Transverse colon (tissue), 4 donors: ENCODE data around the gene SOX2. TPM values are rescaled to one million over a fixed set of nuclear protein-coding genes. Genes with fewer than 3 reads are reported as not detected.
A peak's percentile ranks its signal among the peaks of the same experiment; 100 is the strongest.

Experiments used
- DNase-seq: peaks from one replicate; pipeline ENCODE4 v3.0.0-alpha.2; 2019
- H3K27ac ChIP-seq, 4 donors: fragments of 200-600 bp; sonication (generic); 2 replicates each; pipeline ENCODE4 v1.5.1; 2016 to 2018; ENCODE audit warnings: inconsistent platforms in 4 of 4
- H3K27me3 ChIP-seq: fragments of 200-600 bp; sonication (generic); 2 replicates; pipeline ENCODE4 v1.5.1; 2017; ENCODE audit warnings: inconsistent platforms
- H3K36me3 ChIP-seq, 4 donors: fragments of 200-600 bp; sonication (generic); 2 replicates each; pipeline ENCODE4 v1.5.1; 2017 to 2019; ENCODE audit warnings: inconsistent platforms in 4 of 4
- H3K4me1 ChIP-seq, 4 donors: fragments of 200-600 bp; sonication (generic); 2 replicates each; pipeline ENCODE4 v1.5.1; 2017 to 2020; ENCODE audit warnings: inconsistent platforms in 4 of 4
- H3K4me3 ChIP-seq, 4 donors: fragments of 200-600 bp; sonication (generic); 1 replicate in 1 of 4; 2 replicates in 3 of 4; pipeline versions ENCODE4 v1.5.1 to v1.6.1; 2017 to 2019; ENCODE audit warnings: inconsistent platforms in 4 of 4
- H3K9me3 ChIP-seq, 2 donors: fragments of 200-600 bp; sonication (generic); 2 replicates each; pipeline ENCODE4 v1.5.1; 2017 to 2019; ENCODE audit warnings: inconsistent platforms in 2 of 2
- CTCF ChIP-seq, 5 experiments: fragments of 200-600 bp in 3 of 5; fragments of 450-650 bp in 2 of 5; sonication (generic) in 3 of 5; IDR thresholded peaks; 1 replicate in 2 of 5; 2 replicates in 3 of 5; pipeline ENCODE4 v1.5.1; 2016 to 2017; ENCODE audit warnings: antibody characterized with exemption in 5 of 5, inconsistent platforms in 3 of 5, mild to moderate bottlenecking in 2 of 5, moderate library complexity in 1 of 5
- EP300 ChIP-seq: sonication (generic); formaldehyde crosslinking; IDR thresholded peaks from one replicate; pipeline ENCODE4 v1.6.1; 2017; ENCODE audit warnings: antibody characterized with exemption, low read depth
- POLR2A ChIP-seq: fragments of 450-650 bp; IDR thresholded peaks from one replicate; pipeline ENCODE4 v1.6.1; 2016; ENCODE audit warnings: antibody characterized with exemption, mild to moderate bottlenecking, moderate library complexity
- POLR2AphosphoS5 ChIP-seq, 3 donors: sonication (generic); formaldehyde crosslinking; IDR thresholded peaks; one replicate each; pipeline ENCODE4 v1.6.1; 2016; ENCODE audit warnings: antibody characterized with exemption in 3 of 3
- WGBS, 2 donors: methylation state at CpG; one replicate each; pipeline ENCODE4 v1.1.5; 2018; ENCODE audit warnings: low coverage in 1 of 2; 5-methylcytosine and 5-hydroxymethylcytosine counted together
- in situ Hi-C, 4 donors: fragments of 200-750 bp; cut with MboI; loops; one replicate each; pipeline versions ENCODE4 v1.15.0 to v1.15.1; 2017; ENCODE audit warnings: low sequenced_read_pairs in 3 of 4, low pct_ligation_motif_present in 1 of 4, low pct_unique_long_range_greater_than_20kb in 1 of 4
- intact Hi-C: fragments of 100-400 bp; cut with DNase I; formaldehyde crosslinking; loops from one replicate; pipeline ENCODE4 v1.15.1; 2023; ENCODE audit warnings: low total_unique reads
- total RNA-seq, 4 donors: library from RNA; depleted of rRNA; stranded (reverse); fragments of >200 nt; gene quantifications; one replicate each; pipeline ENCODE4 v1.1.0, GENCODE V29; 2016

The SOX2 gene
- total RNA-seq, 4 donors from 2014 or later, result 0.60 to 3.2 (median 0.82) TPM; not detected in 1

GRCh38 chr3:181718369-181718768 is 6.6 kb downstream of the SOX2 start:
- intact Hi-C loops (loop anchor here (10.0 kb wide), 1 partner anchor 966 kb away; no protein-coding TSS in a partner anchor), in situ Hi-C loops (loop anchor here in 3 of 4 donors (25.0 kb wide), 2 partner anchors 544 to 969 kb away; no protein-coding TSS in a partner anchor)
- WGBS, 2 donors, result 17 to 18% methylated on average over 3 of the region's 3 CpGs
- no peak overlapping the region for H3K4me3 ChIP-seq
- TF ChIP-seq CTCF (IDR thresholded peaks at IDR 0.05), result no peak
- no peak for TF ChIP-seq POLR2AphosphoS5 (IDR thresholded peaks at IDR 0.05)
- TF ChIP-seq EP300, result no peak
- TF ChIP-seq POLR2A, result no peak
- no peak for DNase-seq
- H3K4me1 ChIP-seq, result peaks cover 0 to 5% (median 0%) of the 10 kb centered on the region in 4 donors
- peaks cover 100% of the 10 kb centered on the region for H3K27me3 ChIP-seq
- no peaks in the 10 kb centered on the region for H3K36me3 ChIP-seq
- H3K9me3 ChIP-seq, result no peaks in the 10 kb centered on the region
- H3K27ac ChIP-seq, result no peak overlapping the region

GRCh38 chr3:181718987-181719911 is 7.5 kb downstream of the SOX2 start:
- Histone ChIP-seq H3K4me3 (no peak overlapping the region), H3K27me3 (peaks cover 100% of the 10 kb centered on the region), H3K27ac (peak overlapping the region in 1 of 4 donors; percentile 6), H3K4me1 (peaks cover 0 to 5% (median 0%) of the 10 kb centered on the region in 4 donors), H3K36me3 (no peaks in the 10 kb centered on the region), H3K9me3 (no peaks in the 10 kb centered on the region)
- intact Hi-C loops, result loop anchor here (10.0 kb wide), 1 partner anchor 966 kb away; no protein-coding TSS in a partner anchor
- DNase-seq, result no peak
- TF ChIP-seq EP300 (no peak), POLR2A (no peak), POLR2AphosphoS5 (IDR thresholded peaks at IDR 0.05) (no peak), CTCF (IDR thresholded peaks at IDR 0.05) (no peak)
- WGBS, 2 donors, result 10 to 12% methylated on average over 5 to 47 of the region's 48 CpGs
- in situ Hi-C loops, result loop anchor here in 3 of 4 donors (25.0 kb wide), 2 partner anchors 543 to 968 kb away; no protein-coding TSS in a partner anchor

GRCh38 chr3:181719991-181720680 is 8.4 kb downstream of the SOX2 start:
- H3K4me3 ChIP-seq, result no peak overlapping the region
- no peaks in the 10 kb centered on the region for H3K36me3 ChIP-seq
- peaks cover 100% of the 10 kb centered on the region for H3K27me3 ChIP-seq
- no peak for DNase-seq
- intact Hi-C loops, result loop anchor here (10.0 kb wide), 1 partner anchor 965 kb away; no protein-coding TSS in a partner anchor
- peaks cover 0 to 5% (median 0%) of the 10 kb centered on the region in 4 donors for H3K4me1 ChIP-seq
- TF ChIP-seq EP300 (no peak), CTCF (IDR thresholded peaks at IDR 0.05) (no peak), POLR2A (no peak), POLR2AphosphoS5 (IDR thresholded peaks at IDR 0.05) (no peak)
- H3K27ac ChIP-seq, result peak overlapping the region in 1 of 4 donors; percentile 6
- in situ Hi-C loops, result loop anchor here in 3 of 4 donors (25.0 kb wide), 2 partner anchors 542 to 967 kb away; no protein-coding TSS in a partner anchor
- H3K9me3 ChIP-seq, result no peaks in the 10 kb centered on the region
- WGBS, 2 donors, result 23% methylated on average over 23 of the region's 23 CpGs; no CpG with 5 or more reads in 1 of the 2 donors
